NCI-H1092 (cell line): ENCODE data around the gene KATNA1.

ENCODE experiments used
- DNase-seq: peaks from one replicate; lab custom pipeline; 2025; lab: John Stamatoyannopoulos, UW

KATNA1 gene

DNA sequence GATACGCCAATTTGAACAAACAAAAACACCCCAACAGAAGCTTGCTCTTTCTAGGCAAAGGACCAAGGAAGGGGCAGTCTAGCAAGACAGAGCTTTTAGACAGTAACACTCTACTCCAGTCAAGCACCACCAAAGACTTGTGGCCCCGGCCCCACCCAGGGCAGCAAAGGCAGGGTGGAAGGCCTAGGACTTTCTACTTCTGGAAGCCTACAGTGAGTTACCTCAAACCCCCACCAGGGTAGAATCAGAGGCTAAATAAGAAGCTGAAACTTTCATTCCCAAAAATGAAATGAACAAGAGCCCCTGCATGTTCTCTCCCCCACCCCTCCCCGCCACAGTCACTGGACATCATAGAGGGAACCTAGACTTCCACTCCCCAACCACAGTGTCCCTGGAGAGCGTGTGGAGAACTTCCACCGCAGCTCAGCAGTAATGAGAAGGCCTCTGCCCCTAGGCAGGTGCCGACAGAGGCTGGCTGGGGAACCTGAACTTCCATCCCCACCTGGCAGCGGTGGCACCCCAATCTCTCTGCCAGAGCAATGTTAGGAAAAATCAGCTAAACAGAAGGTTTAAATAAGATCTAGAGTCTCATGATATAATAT is 40.0 kb downstream of the KATNA1 start:
- no peak for DNase-seq

DNA sequence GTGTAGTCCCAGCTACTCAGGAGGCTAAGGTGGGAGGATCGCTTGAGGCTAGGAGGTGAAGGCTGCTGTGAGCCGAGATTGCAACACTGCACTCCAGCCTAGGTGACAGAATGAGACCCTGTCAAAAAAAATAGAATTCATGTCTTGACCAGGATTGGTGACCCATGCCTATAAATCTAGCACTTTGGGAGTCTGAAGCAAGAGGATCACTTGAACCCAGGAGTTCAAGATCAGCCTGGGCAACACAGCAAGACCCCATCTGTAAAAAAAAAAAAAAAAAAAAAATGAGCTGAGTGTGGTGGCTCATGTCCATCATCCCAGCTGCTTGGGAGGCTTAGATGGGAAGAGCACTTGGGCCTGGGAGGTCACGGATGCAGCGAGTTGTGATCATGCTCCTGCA is 48.0 kb downstream of the KATNA1 start:
- no peak for DNase-seq

DNA sequence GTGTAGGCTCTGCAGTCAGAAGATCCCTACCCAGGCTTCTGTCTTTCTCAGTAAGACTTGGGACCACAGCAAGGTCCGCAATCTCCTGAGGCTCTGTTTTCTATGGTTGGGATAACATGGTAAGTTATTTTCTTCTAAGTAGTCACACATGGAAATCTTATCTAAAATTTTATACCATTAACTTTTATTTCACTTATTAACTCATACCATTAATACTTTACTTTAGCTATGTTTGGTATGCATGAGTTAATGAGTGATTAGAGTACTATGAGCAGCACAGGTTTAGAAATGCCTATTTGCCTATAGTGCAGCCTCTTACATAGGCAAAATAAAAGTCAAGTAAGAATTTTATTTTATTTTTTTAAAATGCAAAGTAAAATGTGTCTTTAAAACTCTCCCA is 55.1 kb downstream of the KATNA1 start:
- DNase-seq = no peak

DNA sequence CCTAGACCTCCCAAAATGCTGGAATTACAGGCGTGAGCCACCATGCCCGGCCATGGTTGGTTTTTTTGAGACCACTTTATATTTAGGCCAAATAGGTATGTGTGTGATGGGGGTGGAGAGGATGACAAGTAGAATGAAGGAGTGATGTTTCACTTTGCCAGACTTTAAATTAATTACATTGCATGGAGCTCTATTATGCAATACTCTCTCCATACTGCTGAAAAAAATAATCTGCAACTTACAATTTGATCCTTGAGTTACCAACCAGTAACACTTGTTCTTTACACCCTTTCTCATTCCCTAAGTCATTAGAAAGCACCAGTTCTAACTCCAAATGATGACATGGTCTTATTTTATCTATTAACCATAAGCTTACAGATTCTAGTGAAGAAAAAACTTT is 55.5 kb downstream of the KATNA1 start:
- DNase-seq = no peak

- no peak for DNase-seq
These were observed 62.4 kb downstream of the KATNA1 start for GRCh38 chr6:149586149-149586548.

DNA sequence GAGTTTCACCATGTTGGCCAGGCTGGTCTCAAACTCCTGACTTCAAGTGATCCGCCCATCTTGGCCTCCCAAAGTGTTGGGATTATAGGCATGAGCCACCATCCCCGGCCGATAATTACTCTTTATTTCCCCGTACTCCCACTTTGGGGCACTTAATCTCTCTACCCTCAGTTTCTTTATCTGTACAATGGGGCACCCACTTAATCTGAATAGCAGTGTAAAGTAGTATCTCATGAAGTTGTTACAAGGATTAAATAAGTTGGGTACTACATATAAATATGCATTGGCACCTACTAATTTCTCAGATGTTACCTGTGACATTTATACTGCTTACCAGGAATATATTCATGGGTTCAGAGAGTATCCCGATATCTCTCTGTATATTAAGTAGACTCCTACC is 67.2 kb downstream of the KATNA1 start:
- no peak for DNase-seq

GRCh38 chr6:149580880-149581279 is 67.6 kb downstream of the KATNA1 start:
- DNase-seq = no peak

DNA sequence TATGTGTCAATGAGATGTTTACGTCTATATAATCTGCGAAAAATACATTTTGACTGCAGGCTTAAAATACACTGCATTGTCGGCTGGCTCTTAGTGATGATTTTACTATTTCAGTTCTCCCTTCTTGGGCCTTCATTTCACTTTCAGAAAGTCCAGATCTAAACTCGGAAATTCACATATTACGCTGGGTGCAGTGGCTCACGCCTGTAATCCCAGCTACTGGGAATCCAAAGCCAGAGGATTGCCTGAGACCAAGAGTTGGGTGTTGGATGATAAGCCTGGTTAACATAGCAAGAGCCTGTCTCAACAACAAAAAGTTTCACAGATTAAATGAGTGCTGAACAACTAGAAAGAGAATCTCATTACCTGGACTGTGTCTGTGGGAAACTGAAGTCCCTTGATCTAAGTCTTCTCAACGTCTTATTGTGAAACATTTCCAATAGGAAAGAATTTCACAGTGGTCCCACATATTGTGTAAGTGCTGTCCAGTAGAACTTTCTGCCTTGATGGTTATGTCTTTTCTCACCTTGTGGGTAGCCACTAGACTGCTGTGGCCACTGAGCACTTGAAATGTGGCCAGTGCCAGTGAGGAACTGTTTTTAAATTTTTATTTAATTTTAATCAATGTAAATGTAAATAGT is 80.4 kb downstream of the KATNA1 start:
- DNase-seq = no peak

- no peak for DNase-seq
These were observed 81.3 kb downstream of the KATNA1 start for GRCh38 chr6:149567194-149567586.

DNA sequence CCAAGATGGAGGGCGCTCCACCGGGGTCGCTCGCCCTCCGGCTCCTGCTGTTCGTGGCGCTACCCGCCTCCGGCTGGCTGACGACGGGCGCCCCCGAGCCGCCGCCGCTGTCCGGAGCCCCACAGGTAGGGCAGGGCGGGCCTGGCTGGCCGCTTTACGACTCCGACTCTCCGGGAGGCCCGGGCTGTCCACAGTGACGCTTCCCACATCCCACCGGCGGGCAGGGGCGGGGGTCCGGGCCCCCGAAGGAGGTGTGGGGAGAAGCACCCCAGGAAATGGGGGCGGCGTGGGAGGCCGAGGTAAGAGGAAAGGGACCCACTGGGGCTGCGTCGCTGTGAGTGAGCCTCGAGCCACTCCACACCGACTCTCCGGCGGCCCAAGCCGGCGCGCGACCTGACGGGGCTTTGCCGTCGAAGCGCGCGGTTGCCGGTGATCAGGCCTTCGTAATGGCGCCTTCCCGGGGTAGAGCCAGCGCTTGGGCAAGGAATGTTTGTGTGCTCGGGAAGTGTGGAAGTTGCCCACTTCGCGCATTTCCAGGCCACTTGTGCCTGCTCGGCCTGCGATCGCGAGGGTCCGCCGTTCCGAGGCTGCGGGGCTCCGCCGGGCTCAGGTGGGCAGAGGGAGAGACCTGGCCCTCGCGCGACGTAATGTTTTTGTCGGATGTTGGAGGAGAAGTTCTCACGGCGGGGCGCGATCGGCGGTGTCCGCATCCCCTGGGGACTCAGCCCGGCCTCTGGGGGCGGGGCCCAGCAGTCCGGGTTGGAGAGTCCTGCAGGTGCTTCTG is 81.9 kb downstream of the KATNA1 start:
- DNase-seq = peak; percentile 45

DNA sequence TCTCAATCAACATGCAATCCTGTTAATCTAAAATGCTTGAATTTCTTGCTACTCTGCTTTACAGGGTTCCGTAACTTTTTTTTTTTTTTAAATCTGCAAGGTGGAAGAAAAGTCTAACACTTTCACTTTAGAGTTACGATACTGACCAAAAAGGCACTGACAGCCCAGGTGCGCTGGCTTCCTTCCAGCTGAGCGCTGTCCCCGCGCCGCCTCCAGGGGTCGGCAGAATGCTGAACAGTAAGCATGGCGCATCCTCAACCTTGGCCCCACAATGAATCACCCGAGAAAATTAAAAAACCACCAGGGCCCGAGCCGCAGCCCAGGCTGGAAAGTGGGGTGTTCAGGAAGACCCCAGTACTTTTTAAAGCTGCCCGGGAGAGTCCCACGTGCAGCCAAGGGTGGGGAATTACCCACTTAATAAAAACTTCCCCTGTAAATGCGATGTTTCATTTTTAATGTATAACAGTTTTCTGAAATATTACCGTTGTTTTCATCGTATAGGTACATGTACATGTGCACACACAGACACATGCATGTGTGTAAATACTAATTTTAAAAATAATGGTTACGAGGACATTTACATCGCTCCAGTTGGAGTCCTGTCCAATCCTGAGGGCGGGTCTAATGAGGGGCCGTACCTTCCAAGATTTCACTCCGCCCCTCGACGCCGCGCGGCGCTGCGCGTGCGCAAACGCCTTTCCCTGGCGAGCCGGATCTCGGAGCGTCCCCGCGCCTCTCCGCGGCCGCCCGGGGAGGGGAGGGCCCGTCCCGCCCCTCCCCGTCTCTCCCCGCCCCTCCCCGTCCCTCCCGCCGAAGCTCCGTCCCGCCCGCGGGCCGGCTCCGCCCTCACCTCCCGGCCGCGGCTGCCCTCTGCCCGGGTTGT is 82.7 kb downstream of the KATNA1 start, which contains the start of gene GINM1:
GINM1 (plus strand) TSS at position 849 of the 883 bp plus-strand sequence. CDS start 40 bp downstream, outside the sequence.
- peak; percentile 92 for DNase-seq

- DNase-seq = no peak
These were observed 84.6 kb downstream of the KATNA1 start for GRCh38 chr6:149563928-149564325.

- no peak for DNase-seq
These were observed 85.1 kb downstream of the KATNA1 start for GRCh38 chr6:149563203-149563927.

- no peak for DNase-seq
These were observed 87.8 kb downstream of the KATNA1 start for GRCh38 chr6:149560736-149561135.

DNA sequence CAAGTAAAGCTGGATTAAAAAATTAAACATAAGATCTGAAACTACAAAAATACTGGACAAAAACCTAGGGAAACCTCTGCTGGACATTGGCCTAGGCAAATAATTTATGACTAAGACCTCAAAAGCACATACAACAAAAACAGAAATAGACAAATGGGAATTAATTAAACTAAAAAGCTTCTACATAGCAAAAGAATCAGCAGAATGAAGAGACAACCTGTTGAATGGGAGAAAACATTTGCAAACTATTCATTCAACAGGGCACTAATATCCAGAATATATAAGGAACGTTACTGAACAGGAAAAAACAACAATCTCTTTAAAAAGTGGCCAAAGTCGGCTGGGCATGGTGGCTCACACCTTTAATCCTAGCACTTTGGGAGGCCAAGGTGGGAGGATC is 89.1 kb downstream of the KATNA1 start:
- no peak for DNase-seq

DNA sequence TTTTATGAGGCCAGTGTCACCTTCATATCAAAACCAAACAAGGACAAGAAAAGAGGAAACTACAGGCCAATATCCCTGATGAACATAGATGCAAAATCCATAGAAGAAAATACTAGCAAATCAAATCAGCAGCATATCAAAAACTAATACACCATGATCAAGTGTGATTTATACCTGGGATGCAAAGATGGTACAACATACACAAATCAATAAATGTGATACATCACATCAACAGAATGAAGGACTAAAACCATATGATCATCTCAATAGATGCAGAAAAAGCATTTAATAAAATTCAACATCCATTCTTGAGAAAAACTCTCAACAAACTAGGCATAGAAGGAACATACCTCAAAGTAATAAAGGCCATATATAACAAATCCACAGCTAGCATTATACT is 90.5 kb downstream of the KATNA1 start:
- no peak for DNase-seq

GRCh38 chr6:149551920-149552319 is 96.6 kb downstream of the KATNA1 start:
- no peak for DNase-seq

DNA sequence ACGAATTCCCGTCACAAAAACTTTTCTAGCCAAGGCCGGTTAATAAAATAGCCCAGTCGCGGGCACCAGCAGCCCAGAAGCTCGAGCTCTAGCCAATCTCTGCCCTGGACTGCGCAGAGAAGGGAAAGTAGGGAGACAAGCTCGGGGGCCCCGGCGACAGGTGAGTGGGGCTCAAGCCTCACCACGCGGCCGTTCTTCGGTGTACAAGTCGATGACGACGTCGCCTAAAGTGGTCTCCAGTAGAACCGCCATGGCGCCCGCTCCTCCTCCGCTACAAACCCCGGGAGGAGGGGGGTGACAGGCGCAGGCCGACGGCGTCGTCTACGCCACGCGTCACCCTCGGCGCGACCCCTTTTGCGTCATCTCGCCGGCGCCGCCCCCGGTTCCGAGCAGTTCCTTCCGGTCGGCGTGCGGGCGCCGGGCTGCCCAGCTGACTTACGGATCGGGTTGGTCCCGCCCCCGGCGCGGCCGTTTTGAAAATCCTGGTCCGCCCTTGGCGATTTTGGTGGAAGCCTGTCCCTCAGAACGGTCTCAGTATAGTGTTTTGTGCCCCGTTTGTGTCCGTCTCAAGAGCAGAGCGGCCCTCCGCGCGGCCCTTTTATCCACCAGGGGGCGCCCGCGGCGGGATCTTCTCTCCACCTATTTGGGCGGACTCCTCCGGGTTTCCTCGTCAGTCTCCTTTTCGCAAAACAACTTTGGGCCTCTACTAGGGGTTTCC is 102.6 kb downstream of the KATNA1 start, which contains the start of gene PPIL4:
PPIL4 (minus strand) TSS at position 290 of the 718 bp plus-strand sequence; CDS start at position 252, 38 bp downstream.
- peak; percentile 92 for DNase-seq

DNA sequence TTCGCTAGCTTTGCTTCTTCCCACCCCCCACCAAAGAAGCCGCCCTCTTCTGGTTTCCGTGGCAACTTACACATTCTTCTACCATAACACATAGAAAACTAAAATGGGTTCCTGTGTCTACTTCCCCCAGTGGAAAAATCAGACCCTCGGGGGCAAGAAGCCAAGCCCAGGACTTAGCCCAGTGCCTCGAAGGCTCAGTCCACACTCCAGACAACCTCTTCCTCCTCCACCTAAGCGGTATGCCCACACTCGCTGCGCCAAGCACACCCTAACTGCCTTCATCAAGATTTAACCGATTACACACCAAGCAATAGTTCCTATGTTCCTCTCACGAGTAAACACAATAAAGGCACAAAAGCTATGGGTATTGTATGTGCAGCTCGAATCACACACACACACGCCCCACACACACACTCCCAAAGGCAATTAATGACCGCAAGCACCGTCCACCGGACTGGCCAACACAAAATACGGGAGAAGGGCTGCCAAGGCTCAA is 103.2 kb downstream of the KATNA1 start:
- DNase-seq = no peak
